Peyer's patch (tissue), 4 donors: ENCODE measurements around the gene RFPL1.

Source experiments
- CTCF ChIP-seq, 6 experiments: fragments of 450-650 bp in 4 of 6; fragments of 200-600 bp in 2 of 6; sonication (generic) in 1 of 6; IDR thresholded peaks; one replicate each; pipeline ENCODE4 v1.5.1; 2017 to 2019; ENCODE audit warnings: antibody characterized with exemption in 6 of 6, mild to moderate bottlenecking in 3 of 6, moderate library complexity in 1 of 6
- POLR2A ChIP-seq, 2 donors: fragments of 450-650 bp; IDR thresholded peaks; one replicate each; pipeline ENCODE4 v1.5.1; 2017; ENCODE audit warnings: antibody characterized with exemption in 2 of 2, mild to moderate bottlenecking in 2 of 2, moderate library complexity in 2 of 2

DNA sequence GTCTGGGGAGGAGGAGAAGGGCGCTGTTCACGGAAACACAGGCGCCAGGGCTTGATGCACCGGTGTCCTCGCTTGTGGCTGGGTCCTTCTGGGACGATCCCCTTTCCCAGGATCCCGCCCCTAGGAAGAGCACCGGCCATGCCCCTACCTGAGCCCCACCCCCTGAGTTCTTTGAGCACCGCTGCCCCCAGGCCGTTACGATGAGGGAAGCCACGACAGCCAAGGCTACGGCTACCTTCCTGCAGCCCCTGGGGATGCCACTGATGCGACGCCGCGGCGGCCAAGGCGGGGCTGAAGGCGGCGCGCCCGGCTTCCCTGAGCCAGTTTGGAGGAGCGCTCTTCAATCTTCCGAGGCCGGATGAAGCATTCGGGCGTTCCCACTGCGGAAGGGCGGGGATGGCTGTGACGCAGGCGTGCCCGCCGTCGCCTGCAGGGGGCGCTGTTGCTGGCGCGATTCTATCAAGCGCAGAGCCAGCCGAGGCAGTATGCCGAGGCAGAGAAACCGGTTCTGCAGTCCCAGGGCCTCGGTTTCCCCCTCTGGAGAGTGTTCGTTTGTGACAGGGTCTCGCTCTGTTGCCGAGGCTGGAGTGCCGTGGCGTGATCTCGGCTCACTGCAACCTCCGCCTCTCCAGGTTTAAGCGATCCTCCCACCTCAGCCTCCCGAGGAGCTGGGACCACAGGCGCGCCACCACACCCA is 31.9 kb downstream of the RFPL1 start:
- TF ChIP-seq CTCF (IDR thresholded peaks at IDR 0.05) (peak; percentile 61 to 84 (median 70)), POLR2A (IDR thresholded peaks at IDR 0.05) (no peak)
